H1 (cell line): ENCODE data around the gene SLC35B2. TPM values are rescaled to one million over a fixed set of nuclear protein-coding genes. Genes with fewer than 3 reads are reported as not detected.

Experiments
- CTCF ChIA-PET: fragments of 300-600 bp; sonication (Branson Sonifier 250); formaldehyde crosslinking; loops from one replicate; lab custom pipeline; 2021; ENCODE audit not compliant: partially characterized antibody; lab: Charles Lee
- POLR2A ChIA-PET: fragments of 300-600 bp; sonication (Branson Sonifier 250); formaldehyde crosslinking; loops from one replicate; lab custom pipeline; 2021; ENCODE audit warnings: inconsistent platforms; ENCODE audit not compliant: partially characterized antibody; lab: Charles Lee
- DNase-seq, 2 experiments: peaks; one replicate each; pipeline versions ENCODE4 v3.0.0 to v3.0.0-alpha.2; 2010 to 2022; ENCODE audit warnings: low spot score in 2 of 2, low read depth in 1 of 2, mixed read lengths in 1 of 2
- FAIRE-seq: peaks from 2 replicates; lab custom pipeline; 2011; peaks lifted over from hg19 to GRCh38; lab: Jason Lieb, UNC
- H2AFZ ChIP-seq: 2 replicates; pipeline ENCODE4 v1.8.1; 2012; ENCODE audit warnings: low read length, inconsistent platforms
- H2AK5ac ChIP-seq: 2 replicates; pipeline ENCODE4 v1.6.1; 2013; ENCODE audit warnings: low read depth, low read length
- H2BK120ac ChIP-seq: replicated peaks from 2 replicates; pipeline ENCODE3; 2013; ENCODE audit warnings: low read depth, low read length, inconsistent platforms
- H2BK12ac ChIP-seq: 2 replicates; pipeline ENCODE4 v1.6.1; 2013; ENCODE audit warnings: low read depth, low read length
- H2BK15ac ChIP-seq: 2 replicates; pipeline ENCODE4 v1.6.1; 2013; ENCODE audit warnings: low read length
- H2BK20ac ChIP-seq: 2 replicates; pipeline ENCODE4 v1.6.1; 2013; ENCODE audit warnings: low read length
- H2BK5ac ChIP-seq: 2 replicates; pipeline ENCODE4 v1.6.1; 2013; ENCODE audit warnings: low read depth, low read length
- H3K14ac ChIP-seq: 2 replicates; pipeline ENCODE4 v1.6.1; 2013; ENCODE audit warnings: inconsistent platforms; ENCODE audit not compliant: insufficient read length
- H3K18ac ChIP-seq: 2 replicates; pipeline ENCODE4 v1.6.1; 2013; ENCODE audit warnings: low read length; ENCODE audit errors: extremely low read depth
- H3K23ac ChIP-seq: 2 replicates; pipeline ENCODE4 v1.6.1; 2013; ENCODE audit warnings: inconsistent platforms; ENCODE audit not compliant: insufficient read length
- H3K23me2 ChIP-seq: 2 replicates; pipeline ENCODE4 v1.6.1; 2013; ENCODE audit warnings: low read depth, low read length
- H3K27ac ChIP-seq: 2 replicates; pipeline ENCODE4 v1.6.1; 2011; ENCODE audit warnings: low read depth, low read length, inconsistent platforms
- H3K27me3 ChIP-seq, 4 experiments: replicated peaks in 1 of 4; 1 replicate in 1 of 4; 2 replicates in 3 of 4; pipeline versions ENCODE4 v1.6.1 to v1.8.1; 2011 to 2013; ENCODE audit warnings: low read length in 3 of 4, mild to moderate bottlenecking in 3 of 4, inconsistent platforms in 2 of 4, mixed read lengths in 2 of 4, moderate library complexity in 1 of 4; ENCODE audit not compliant: control insufficient read depth in 3 of 4, insufficient read depth in 3 of 4; ENCODE audit errors: extremely low read depth in 1 of 4
- H3K36me3 ChIP-seq, 4 experiments: 2 replicates each; pipeline versions ENCODE4 v1.6.1 to v1.8.1; 2011 to 2013; ENCODE audit warnings: mild to moderate bottlenecking in 4 of 4, low read length in 3 of 4, moderate library complexity in 2 of 4, control low read depth in 1 of 4, inconsistent platforms in 1 of 4; ENCODE audit not compliant: insufficient read depth in 4 of 4, control insufficient read depth in 2 of 4
- H3K4ac ChIP-seq: replicated peaks from 2 replicates; pipeline ENCODE3; 2013; ENCODE audit warnings: low read length, low read depth, mixed read lengths, inconsistent platforms; ENCODE audit not compliant: insufficient read length
- H3K4me1 ChIP-seq, 4 experiments: replicated peaks in 1 of 4; 1 replicate in 1 of 4; 2 replicates in 3 of 4; pipeline versions ENCODE4 v1.6.1 to v1.8.1; 2011 to 2013; ENCODE audit warnings: low read length in 3 of 4, inconsistent platforms in 2 of 4, mixed read lengths in 1 of 4; ENCODE audit not compliant: insufficient read depth in 4 of 4, control insufficient read depth in 3 of 4
- H3K4me2 ChIP-seq, 2 experiments: 2 replicates each; pipeline versions ENCODE4 v1.6.1 to v1.8.1; 2011 to 2013; ENCODE audit warnings: low read depth in 2 of 2, low read length in 2 of 2, control low read depth in 1 of 2, inconsistent platforms in 1 of 2, mild to moderate bottlenecking in 1 of 2; ENCODE audit not compliant: insufficient read depth in 1 of 2
- H3K4me3 ChIP-seq, 4 experiments: fragments of 200-600, 300-600 bp in 1 of 4; sonication (generic), shearing (Covaris generic), sonication (Bioruptor Twin) in 1 of 4; 2 replicates each; pipeline versions ENCODE4 v1.5.1 to v1.8.1; 2011 to 2016; ENCODE audit warnings: low read length in 4 of 4, low read depth in 3 of 4, control low read depth in 2 of 4, inconsistent platforms in 2 of 4, mild to moderate bottlenecking in 2 of 4, mixed read lengths in 1 of 4, moderate library complexity in 1 of 4; ENCODE audit not compliant: insufficient read depth in 2 of 4; ENCODE audit errors: extremely low read depth in 1 of 4
- H3K56ac ChIP-seq: replicated peaks from 2 replicates; pipeline ENCODE3; 2013; ENCODE audit warnings: low read depth, mild to moderate bottlenecking, mixed read lengths, low read length, inconsistent platforms; ENCODE audit not compliant: insufficient read length
- H3K79me1 ChIP-seq: 2 replicates; pipeline ENCODE4 v1.6.1; 2013; ENCODE audit warnings: low read depth, low read length, control low read depth
- H3K79me2 ChIP-seq, 2 experiments: 2 replicates each; pipeline versions ENCODE4 v1.6.1 to v1.8.1; 2012 to 2013; ENCODE audit warnings: low read length in 2 of 2, mild to moderate bottlenecking in 2 of 2, inconsistent platforms in 1 of 2; ENCODE audit not compliant: insufficient read depth in 2 of 2, control insufficient read depth in 1 of 2
- H3K9ac ChIP-seq, 4 experiments: replicated peaks in 1 of 4; 1 replicate in 1 of 4; 2 replicates in 3 of 4; pipeline versions ENCODE4 v1.6.1 to v1.8.1; 2011 to 2013; ENCODE audit warnings: low read depth in 3 of 4, low read length in 3 of 4, control low read depth in 2 of 4, mild to moderate bottlenecking in 2 of 4, moderate library complexity in 2 of 4, inconsistent platforms in 1 of 4; ENCODE audit errors: extremely low read depth in 1 of 4
- H3K9me3 ChIP-seq, 2 experiments: 2 replicates each; pipeline versions ENCODE4 v1.6.1 to v1.8.1; 2012 to 2013; ENCODE audit warnings: mild to moderate bottlenecking in 2 of 2, moderate library complexity in 2 of 2, control low read depth in 1 of 2, inconsistent platforms in 1 of 2, low read depth in 1 of 2, low read length in 1 of 2, mixed read lengths in 1 of 2; ENCODE audit not compliant: insufficient read depth in 2 of 2
- H4K20me1 ChIP-seq, 2 experiments: replicated peaks in 1 of 2; 2 replicates each; pipeline versions ENCODE3 to v1.8.1; 2011 to 2013; ENCODE audit warnings: inconsistent platforms in 2 of 2, low read length in 2 of 2, mild to moderate bottlenecking in 1 of 2; ENCODE audit not compliant: insufficient read depth in 2 of 2, control insufficient read depth in 1 of 2
- H4K5ac ChIP-seq: 2 replicates; pipeline ENCODE4 v1.6.1; 2013; ENCODE audit warnings: low read length, low read depth, mixed read lengths, inconsistent platforms; ENCODE audit not compliant: insufficient read length
- H4K8ac ChIP-seq: 2 replicates; pipeline ENCODE4 v1.8.0; 2013; ENCODE audit warnings: mild to moderate bottlenecking, moderate library complexity, low read length, inconsistent platforms; ENCODE audit not compliant: insufficient read depth; ENCODE audit errors: extremely low read depth
- H4K91ac ChIP-seq: replicated peaks from 2 replicates; pipeline ENCODE3; 2013; ENCODE audit warnings: low read length, mixed read lengths, inconsistent platforms; ENCODE audit not compliant: insufficient read length
- EP300 ChIP-seq, 2 experiments: IDR thresholded peaks; 1 replicate in 1 of 2; 2 replicates in 1 of 2; pipeline ENCODE4 v1.6.1; 2011 to 2012; ENCODE audit warnings: low read depth in 2 of 2, low read length in 2 of 2, mild to moderate bottlenecking in 2 of 2, borderline replicate concordance in 1 of 2, inconsistent platforms in 1 of 2, moderate library complexity in 1 of 2
- WGBS, 2 experiments: shearing (Covaris generic) in 1 of 2; methylation state at CpG; one replicate each; pipeline versions ENCODE4 v1.1.6 to v1.1.7; 2013 to 2015; ENCODE audit warnings: low lambda C conversion rate in 2 of 2, mixed read lengths in 2 of 2, inconsistent platforms in 1 of 2, low coverage in 1 of 2, missing lambda C conversion rate in 1 of 2; ENCODE audit not compliant: insufficient replicate concordance in 2 of 2, insufficient coverage in 1 of 2, insufficient read length in 1 of 2; ENCODE audit errors: extremely low coverage in 1 of 2, missing lambda C conversion rate in 1 of 2; 5-methylcytosine and 5-hydroxymethylcytosine counted together
- polyA plus RNA-seq, 7 experiments: library from polyadenylated mRNA; depleted of rRNA in 3 of 7; stranded (reverse) in 5 of 7; unstranded in 2 of 7; fragments of >200 nt in 5 of 7; fragments of 200-250 nt in 2 of 7; gene quantifications; 1 replicate in 5 of 7; 2 replicates in 1 of 7; 4 replicates in 1 of 7; pipeline versions ENCODE4 v1.2.1 to v1.2.3, GENCODE V29; 2011 to 2013; ENCODE audit warnings: missing spikeins in 2 of 7, mixed read lengths in 2 of 7
- total RNA-seq: library from RNA; stranded (reverse); fragmentation: NEBNext Ultra II Directional; extraction: Animal tissue kit (Norgen Biotek cat#: 25700); gene quantifications from 2 replicates; pipeline ENCODE4 v1.2.1, GENCODE V29; 2021

The SLC35B2 gene
- total and polyA plus RNA-seq, 2 of the 8 experiments (the other 6 are each of a cell fraction or from before 2014, with no cell fraction given) = 29.5 to 65.0 TPM

GRCh38 chr6:44303842-44304241, 46.5 kb upstream of the SLC35B2 start:
- no peak overlapping the region for H2AK5ac ChIP-seq
- no peak overlapping the region for H3K18ac ChIP-seq
- peaks cover 23 to 65% (median 49%) of the 10 kb centered on the region in 4 experiments for H3K36me3 ChIP-seq
- H3K27me3 ChIP-seq = no peaks in the 10 kb centered on the region
- H3K79me2 ChIP-seq = no peaks in the 10 kb centered on the region
- H2BK120ac ChIP-seq = no peak overlapping the region
- H2AFZ ChIP-seq = no peak overlapping the region
- H3K4ac ChIP-seq = no peak overlapping the region
- H3K23ac ChIP-seq = no peak overlapping the region
- no peak overlapping the region for H3K9ac ChIP-seq
- TF ChIP-seq EP300 (IDR thresholded peaks at IDR 0.05; ENCODE audit: borderline replicate concordance in 1 of 2, low read depth in 2 of 2, low read length in 2 of 2) = no peak
- peaks cover 0 to 4% (median 0%) of the 10 kb centered on the region in 4 experiments; a peak in 1 of 7 replicates for H3K4me1 ChIP-seq
- no peak overlapping the region for H3K4me2 ChIP-seq
- H3K14ac ChIP-seq = no peak overlapping the region
- no peak overlapping the region for H3K4me3 ChIP-seq
- DNase-seq (no peak), FAIRE-seq (no peak)
- H2BK5ac ChIP-seq = no peak overlapping the region
- H3K27ac ChIP-seq = no peak overlapping the region
- peaks cover 2 to 3% of the 10 kb centered on the region in 2 experiments for H4K20me1 ChIP-seq
- H3K56ac ChIP-seq = no peak overlapping the region
- ChIA-PET CTCF (interaction anchor here (0.6 to 13.9 kb wide), 9 partner anchors 7 to 1551 kb away, joined by 3 to 330 read pairs (median 44); partner anchors contain the start of genes AARS2, NFKBIE, SPATS1 and TMEM151B), POLR2A (interaction anchor here (0.7 to 10.4 kb wide), 7 partner anchors 6 to 57 kb away, joined by 3 to 102 read pairs (median 19); partner anchors contain the start of genes AARS2, HSP90AB1 and TMEM151B)
- whole genome bisulfite sequencing, 2 experiments = 89% methylated on average over 6 of the region's 6 CpGs; no CpG with 5 or more reads in 1 of the 2 experiments
- no peak overlapping the region for H4K5ac ChIP-seq
- no peaks in the 10 kb centered on the region for H3K23me2 ChIP-seq
- H2BK20ac ChIP-seq = no peak overlapping the region
- H3K9me3 ChIP-seq = no peaks in the 10 kb centered on the region
- no peak overlapping the region for H4K91ac ChIP-seq
- no peak overlapping the region for H2BK15ac ChIP-seq
- no peak overlapping the region for H4K8ac ChIP-seq
- H3K79me1 ChIP-seq = no peaks in the 10 kb centered on the region
- H2BK12ac ChIP-seq = no peak overlapping the region
